ENCODE results near the gene SSTR1.
"Not testable (repeated sequence)": the region's sequence is repeated elsewhere in the genome, so short reads cannot be mapped to it uniquely, and the experiment has no call there.

Gene SSTR1

GRCh38 chr14:38189930-38190726, 17.6 kb upstream of the SSTR1 start:
- no peaks in the 10 kb centered on the region for H3K4me1 ChIP-seq (ENCODE audit: control insufficient read depth, insufficient read depth, low read length, unreplicated experiment)
- H3K36me3 ChIP-seq (ENCODE audit: insufficient read depth, low read length), result no peaks in the 10 kb centered on the region
- H3K4me3 ChIP-seq (ENCODE audit: low read depth, low read length), result no peak overlapping the region
- no peaks in the 10 kb centered on the region for H3K27me3 ChIP-seq (ENCODE audit: insufficient read depth, low read length)
- no peak overlapping the region for H2AFZ ChIP-seq (ENCODE audit: low read length, unreplicated experiment)
- H3K79me2 ChIP-seq (ENCODE audit: control insufficient read depth, insufficient read depth, low read length, unreplicated experiment), result no peaks in the 10 kb centered on the region
- H3K27ac ChIP-seq (ENCODE audit: low read depth, low read length), result no peak overlapping the region

- not testable (repeated sequence) for H3K4me1 ChIP-seq (ENCODE audit: control insufficient read depth, insufficient read depth, low read length, unreplicated experiment); H3K79me2 ChIP-seq (ENCODE audit: control insufficient read depth, insufficient read depth, low read length, unreplicated experiment); H3K27ac ChIP-seq (ENCODE audit: low read depth, low read length); H2AFZ ChIP-seq (ENCODE audit: low read length, unreplicated experiment); H3K27me3 ChIP-seq (ENCODE audit: insufficient read depth, low read length); H3K36me3 ChIP-seq (ENCODE audit: insufficient read depth, low read length); H3K4me3 ChIP-seq (ENCODE audit: low read depth, low read length)
Observed at GRCh38 chr14:38190846-38191245, 16.9 kb upstream of the SSTR1 start.

GRCh38 chr14:38191491-38191890, 16.2 kb upstream of the SSTR1 start:
- not testable (repeated sequence) for H3K27me3 ChIP-seq (ENCODE audit: insufficient read depth, low read length); H3K36me3 ChIP-seq (ENCODE audit: insufficient read depth, low read length); H2AFZ ChIP-seq (ENCODE audit: low read length, unreplicated experiment); H3K27ac ChIP-seq (ENCODE audit: low read depth, low read length); H3K4me3 ChIP-seq (ENCODE audit: low read depth, low read length); H3K79me2 ChIP-seq (ENCODE audit: control insufficient read depth, insufficient read depth, low read length, unreplicated experiment); H3K4me1 ChIP-seq (ENCODE audit: control insufficient read depth, insufficient read depth, low read length, unreplicated experiment)

GRCh38 chr14:38197001-38197783, 10.5 kb upstream of the SSTR1 start:
- Histone ChIP-seq H3K27me3 (ENCODE audit: insufficient read depth, low read length) (no peaks in the 10 kb centered on the region), H3K4me1 (ENCODE audit: control insufficient read depth, insufficient read depth, low read length, unreplicated experiment) (peaks cover 10% of the 10 kb centered on the region), H3K79me2 (ENCODE audit: control insufficient read depth, insufficient read depth, low read length, unreplicated experiment) (no peaks in the 10 kb centered on the region), H2AFZ (ENCODE audit: low read length, unreplicated experiment) (peak overlapping the region; percentile 13), H3K36me3 (ENCODE audit: insufficient read depth, low read length) (no peaks in the 10 kb centered on the region), H3K27ac (ENCODE audit: low read depth, low read length) (no peak overlapping the region), H3K4me3 (ENCODE audit: low read depth, low read length) (no peak overlapping the region)

- Histone ChIP-seq H3K4me3 (ENCODE audit: low read depth, low read length) (no peak overlapping the region), H3K27me3 (ENCODE audit: insufficient read depth, low read length) (no peaks in the 10 kb centered on the region), H3K27ac (ENCODE audit: low read depth, low read length) (no peak overlapping the region), H2AFZ (ENCODE audit: low read length, unreplicated experiment) (no peak overlapping the region), H3K79me2 (ENCODE audit: control insufficient read depth, insufficient read depth, low read length, unreplicated experiment) (no peaks in the 10 kb centered on the region), H3K4me1 (ENCODE audit: control insufficient read depth, insufficient read depth, low read length, unreplicated experiment) (peaks cover 10% of the 10 kb centered on the region), H3K36me3 (ENCODE audit: insufficient read depth, low read length) (no peaks in the 10 kb centered on the region)
Observed at GRCh38 chr14:38197784-38198335, 9.8 kb upstream of the SSTR1 start.

- Histone ChIP-seq H3K27ac (ENCODE audit: low read depth, low read length) (no peak overlapping the region), H3K4me1 (ENCODE audit: control insufficient read depth, insufficient read depth, low read length, unreplicated experiment) (peaks cover 10% of the 10 kb centered on the region), H2AFZ (ENCODE audit: low read length, unreplicated experiment) (no peak overlapping the region), H3K79me2 (ENCODE audit: control insufficient read depth, insufficient read depth, low read length, unreplicated experiment) (no peaks in the 10 kb centered on the region), H3K4me3 (ENCODE audit: low read depth, low read length) (no peak overlapping the region), H3K36me3 (ENCODE audit: insufficient read depth, low read length) (no peaks in the 10 kb centered on the region), H3K27me3 (ENCODE audit: insufficient read depth, low read length) (no peaks in the 10 kb centered on the region)
Observed at GRCh38 chr14:38198425-38198824, 9.3 kb upstream of the SSTR1 start.

- H2AFZ ChIP-seq (ENCODE audit: low read length, unreplicated experiment), result no peak overlapping the region
- no peaks in the 10 kb centered on the region for H3K79me2 ChIP-seq (ENCODE audit: control insufficient read depth, insufficient read depth, low read length, unreplicated experiment)
- H3K4me3 ChIP-seq (ENCODE audit: low read depth, low read length), result no peak overlapping the region
- no peaks in the 10 kb centered on the region for H3K36me3 ChIP-seq (ENCODE audit: insufficient read depth, low read length)
- H3K4me1 ChIP-seq (ENCODE audit: control insufficient read depth, insufficient read depth, low read length, unreplicated experiment), result peaks cover 12% of the 10 kb centered on the region
- no peaks in the 10 kb centered on the region for H3K27me3 ChIP-seq (ENCODE audit: insufficient read depth, low read length)
- H3K27ac ChIP-seq (ENCODE audit: low read depth, low read length), result peak overlapping the region; percentile 26; the same call in 1 of the 2 replicates
Observed at GRCh38 chr14:38199076-38199475, 8.6 kb upstream of the SSTR1 start.

- H3K4me3 ChIP-seq (ENCODE audit: low read depth, low read length), result no peak overlapping the region
- no peaks in the 10 kb centered on the region for H3K36me3 ChIP-seq (ENCODE audit: insufficient read depth, low read length)
- H3K79me2 ChIP-seq (ENCODE audit: control insufficient read depth, insufficient read depth, low read length, unreplicated experiment), result no peaks in the 10 kb centered on the region
- H3K27ac ChIP-seq (ENCODE audit: low read depth, low read length), result peak overlapping the region; percentile 50
- H3K4me1 ChIP-seq (ENCODE audit: control insufficient read depth, insufficient read depth, low read length, unreplicated experiment), result peaks cover 18% of the 10 kb centered on the region
- no peak overlapping the region for H2AFZ ChIP-seq (ENCODE audit: low read length, unreplicated experiment)
- H3K27me3 ChIP-seq (ENCODE audit: insufficient read depth, low read length), result no peaks in the 10 kb centered on the region
Observed at GRCh38 chr14:38199739-38200138, 8.0 kb upstream of the SSTR1 start.

- Histone ChIP-seq H3K36me3 (ENCODE audit: insufficient read depth, low read length) (no peaks in the 10 kb centered on the region), H3K79me2 (ENCODE audit: control insufficient read depth, insufficient read depth, low read length, unreplicated experiment) (no peaks in the 10 kb centered on the region), H2AFZ (ENCODE audit: low read length, unreplicated experiment) (no peak overlapping the region), H3K4me1 (ENCODE audit: control insufficient read depth, insufficient read depth, low read length, unreplicated experiment) (peaks cover 18% of the 10 kb centered on the region), H3K27ac (ENCODE audit: low read depth, low read length) (no peak overlapping the region), H3K4me3 (ENCODE audit: low read depth, low read length) (no peak overlapping the region), H3K27me3 (ENCODE audit: insufficient read depth, low read length) (no peaks in the 10 kb centered on the region)
Observed at GRCh38 chr14:38201137-38201828, 6.4 kb upstream of the SSTR1 start.

- Histone ChIP-seq H3K36me3 (ENCODE audit: insufficient read depth, low read length) (no peaks in the 10 kb centered on the region), H3K27ac (ENCODE audit: low read depth, low read length) (no peak overlapping the region), H3K79me2 (ENCODE audit: control insufficient read depth, insufficient read depth, low read length, unreplicated experiment) (no peaks in the 10 kb centered on the region), H3K4me1 (ENCODE audit: control insufficient read depth, insufficient read depth, low read length, unreplicated experiment) (peaks cover 18% of the 10 kb centered on the region), H2AFZ (ENCODE audit: low read length, unreplicated experiment) (no peak overlapping the region), H3K4me3 (ENCODE audit: low read depth, low read length) (no peak overlapping the region), H3K27me3 (ENCODE audit: insufficient read depth, low read length) (no peaks in the 10 kb centered on the region)
Observed at GRCh38 chr14:38202444-38203191, 5.1 kb upstream of the SSTR1 start.
